Measurements from ENCODE around the gene NRXN2.

The NRXN2 gene

GRCh38 chr11:64559351-64560138, 163.5 kb downstream of the NRXN2 start:
- no peak for DNase-seq

- no peak for DNase-seq
Observed at GRCh38 chr11:64558869-64559268, 164.1 kb downstream of the NRXN2 start.

GRCh38 chr11:64558065-64558745, 164.8 kb downstream of the NRXN2 start:
- DNase-seq = no peak

- DNase-seq = no peak
Observed at GRCh38 chr11:64556721-64557250, 166.2 kb downstream of the NRXN2 start.

All from activated T-cell treated with anti-CD3 and anti-CD28 coated beads for 4 hours (primary cell).